Measurements from ENCODE around the gene ACTR1A. TPM values are rescaled to one million over a fixed set of nuclear protein-coding genes. Genes with fewer than 3 reads are reported as not detected.

The ACTR1A gene
- total and polyA plus RNA-seq, 9 of the 15 experiments (the other 6 are each of a cell fraction or from before 2014, with no cell fraction given): 36.3 to 77.2 (median 49.6) TPM

DNA sequence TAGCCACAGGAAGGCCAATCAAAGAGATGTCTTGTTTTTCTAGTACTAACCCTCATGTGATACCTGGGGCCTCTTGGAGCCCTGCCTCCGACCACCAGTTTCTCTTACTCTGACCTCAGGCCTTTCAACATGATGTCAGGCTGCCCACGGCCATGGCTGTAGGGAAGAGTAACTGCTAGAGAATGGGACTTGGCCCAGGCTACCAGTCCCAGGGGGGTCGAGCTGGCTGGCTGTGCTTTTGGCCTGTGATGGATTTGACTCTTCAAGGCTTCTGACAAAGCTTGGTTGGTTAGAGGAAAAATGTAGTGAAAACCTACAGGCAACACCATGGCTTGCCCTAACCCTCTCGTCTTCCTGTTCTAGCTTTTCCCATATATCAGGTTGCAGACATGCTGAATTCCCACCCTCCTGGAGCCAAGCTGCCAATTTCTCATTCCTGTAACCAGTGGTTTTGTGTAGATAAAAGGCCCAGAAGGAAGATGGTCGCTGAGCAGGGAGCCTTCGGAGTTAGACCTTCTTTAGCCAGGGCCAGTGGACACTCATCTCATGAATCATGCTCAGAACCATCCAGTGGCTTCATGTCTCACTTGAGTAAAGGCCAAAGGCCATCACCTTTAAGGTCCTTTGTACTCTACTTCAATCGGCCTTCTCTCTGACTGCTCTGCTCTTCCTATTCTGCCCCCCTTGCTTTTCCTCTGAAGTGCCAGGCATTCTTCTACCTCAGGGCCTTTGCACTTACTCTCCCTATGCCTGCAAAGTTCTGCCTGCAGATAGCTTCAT, 20.9 kb upstream of the ACTR1A start:
- H3K4me1 ChIP-seq (replicated peaks in 1 of 2; ENCODE audit: control insufficient read depth in 2 of 2, insufficient read depth in 2 of 2, low read length in 2 of 2): peaks cover 0 to 10% of the 10 kb centered on the region in 2 experiments; a peak in 4 of 5 replicates
- H2AFZ ChIP-seq (ENCODE audit: low read depth, low read length): no peak overlapping the region
- H3K9ac ChIP-seq (ENCODE audit: insufficient read depth in 1 of 2, low read depth in 2 of 2, low read length in 2 of 2): no peak overlapping the region
- H4K20me1 ChIP-seq (replicated peaks; ENCODE audit: control insufficient read depth, insufficient read depth, low read length): no peaks in the 10 kb centered on the region
- H3K27me3 ChIP-seq (ENCODE audit: control insufficient read depth in 2 of 2, insufficient read depth in 2 of 2, low read length in 2 of 2): no peaks in the 10 kb centered on the region
- H3K4me3 ChIP-seq: no peak overlapping the region
- H3K27ac ChIP-seq (ENCODE audit: extremely low read depth, low read depth, low read length): no peak overlapping the region
- H3K9me3 ChIP-seq (replicated peaks; ENCODE audit: control insufficient read depth, insufficient read depth, low read depth, low read length): no peaks in the 10 kb centered on the region
- in situ Hi-C loops (cut with MboI): loop anchor here (25.0 kb wide), 1 partner anchor 686 kb away; the partner anchor contains the start of gene KCNIP2
- no peak overlapping the region for H3K4me2 ChIP-seq (ENCODE audit: insufficient read depth, low read length)
- FAIRE-seq (no peak), ATAC-seq (peak; percentile 32; the same call in 1 of the 3 replicates), DNase-seq (ENCODE audit: extremely low read depth in 1 of 4, low spot score in 3 of 4) (peak in 1 of 4 experiments; percentile 18)
- intact Hi-C loops (cut with micrococcal nuclease): no loop called here
- no TSS peak for BruUV-seq (replicated peaks)
- 35% methylated on average over 7 of the region's 7 CpGs for WGBS (ENCODE audit: insufficient coverage, low coverage, missing lambda C conversion rate)
- TF ChIP-seq, protein P1, sequence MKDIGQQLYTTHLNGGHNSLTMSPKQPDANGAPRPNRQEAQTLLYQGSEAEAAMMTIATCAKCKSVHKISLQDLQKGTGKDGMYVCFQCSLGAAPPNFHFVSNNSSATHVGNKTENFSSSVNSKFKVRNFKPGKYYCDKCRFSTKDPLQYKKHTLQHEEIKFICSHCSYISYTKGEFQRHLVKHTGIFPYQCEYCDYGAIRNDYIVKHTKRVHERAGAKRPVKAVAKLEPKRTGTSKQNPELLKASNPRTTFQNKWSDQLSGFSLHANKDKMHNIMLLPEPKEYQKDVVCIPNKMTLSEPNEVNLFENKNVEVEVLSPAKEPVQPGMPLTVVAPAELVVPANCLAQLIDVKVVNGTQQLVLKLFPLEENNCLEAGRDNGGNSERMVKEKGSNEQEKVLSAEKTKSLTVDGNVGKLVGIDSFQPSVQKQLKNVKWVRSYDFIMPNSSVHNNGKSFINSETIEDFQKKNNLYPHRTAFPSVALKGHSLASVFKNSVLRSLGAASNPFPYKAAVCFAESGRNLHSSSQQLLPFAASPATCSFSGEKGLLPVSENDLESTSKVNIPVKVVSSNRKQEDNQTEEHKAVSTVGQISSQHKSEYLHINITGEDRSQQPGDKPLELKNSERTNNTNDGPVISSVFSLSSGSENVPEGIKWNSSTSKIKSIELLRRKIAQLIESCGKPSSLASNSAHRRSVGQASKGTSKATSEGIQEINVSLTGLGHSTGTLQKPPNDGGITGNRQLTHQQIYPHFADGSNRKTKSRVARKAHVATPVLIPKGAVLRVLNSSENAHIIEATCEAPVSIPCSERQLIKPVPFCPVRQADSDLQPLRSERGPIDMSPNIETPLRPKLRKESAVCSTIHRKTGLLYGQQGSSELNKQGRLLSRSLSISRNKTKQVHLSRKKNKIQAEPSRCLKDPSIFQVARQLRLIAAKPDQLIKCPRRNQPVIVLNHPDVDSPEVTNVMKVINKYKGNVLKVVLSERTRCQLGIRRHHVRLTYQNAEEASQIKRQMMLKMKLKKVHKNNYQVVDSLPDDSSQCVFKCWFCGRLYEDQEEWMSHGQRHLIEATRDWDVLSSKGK (CRISPR knock-in tag; IDR thresholded peaks at IDR 0.05): no peak
- TF ChIP-seq HDGF (IDR thresholded peaks at IDR 0.05) (no peak), ZNF274 (IDR thresholded peaks at IDR 0.05; ENCODE audit: borderline replicate concordance, low read depth, low read length) (no peak), SNRNP70 (optimal IDR thresholded peaks at IDR 0.05; ENCODE audit: low read depth, low read length) (no peak), MIER1 (IDR thresholded peaks at IDR 0.05; ENCODE audit: low read depth) (no peak), CBFB (CRISPR knock-in tag; IDR thresholded peaks at IDR 0.05) (no peak), CREB1 (IDR thresholded peaks at IDR 0.05) (no peak), CREB1 (CRISPR knock-in tag; IDR thresholded peaks at IDR 0.05) (no peak), RBM25 (IDR thresholded peaks at IDR 0.05; ENCODE audit: low read depth, low read length, severe bottlenecking) (peak; percentile 71), ZNF217 (CRISPR knock-in tag; IDR thresholded peaks at IDR 0.05) (no peak), FOSL1 (tag; conservative IDR thresholded peaks at IDR 0.05) (0 out of 2 replicates have a peak, but pooled peaks have one; percentile 23)
- TF ChIP-seq, protein P2, sequence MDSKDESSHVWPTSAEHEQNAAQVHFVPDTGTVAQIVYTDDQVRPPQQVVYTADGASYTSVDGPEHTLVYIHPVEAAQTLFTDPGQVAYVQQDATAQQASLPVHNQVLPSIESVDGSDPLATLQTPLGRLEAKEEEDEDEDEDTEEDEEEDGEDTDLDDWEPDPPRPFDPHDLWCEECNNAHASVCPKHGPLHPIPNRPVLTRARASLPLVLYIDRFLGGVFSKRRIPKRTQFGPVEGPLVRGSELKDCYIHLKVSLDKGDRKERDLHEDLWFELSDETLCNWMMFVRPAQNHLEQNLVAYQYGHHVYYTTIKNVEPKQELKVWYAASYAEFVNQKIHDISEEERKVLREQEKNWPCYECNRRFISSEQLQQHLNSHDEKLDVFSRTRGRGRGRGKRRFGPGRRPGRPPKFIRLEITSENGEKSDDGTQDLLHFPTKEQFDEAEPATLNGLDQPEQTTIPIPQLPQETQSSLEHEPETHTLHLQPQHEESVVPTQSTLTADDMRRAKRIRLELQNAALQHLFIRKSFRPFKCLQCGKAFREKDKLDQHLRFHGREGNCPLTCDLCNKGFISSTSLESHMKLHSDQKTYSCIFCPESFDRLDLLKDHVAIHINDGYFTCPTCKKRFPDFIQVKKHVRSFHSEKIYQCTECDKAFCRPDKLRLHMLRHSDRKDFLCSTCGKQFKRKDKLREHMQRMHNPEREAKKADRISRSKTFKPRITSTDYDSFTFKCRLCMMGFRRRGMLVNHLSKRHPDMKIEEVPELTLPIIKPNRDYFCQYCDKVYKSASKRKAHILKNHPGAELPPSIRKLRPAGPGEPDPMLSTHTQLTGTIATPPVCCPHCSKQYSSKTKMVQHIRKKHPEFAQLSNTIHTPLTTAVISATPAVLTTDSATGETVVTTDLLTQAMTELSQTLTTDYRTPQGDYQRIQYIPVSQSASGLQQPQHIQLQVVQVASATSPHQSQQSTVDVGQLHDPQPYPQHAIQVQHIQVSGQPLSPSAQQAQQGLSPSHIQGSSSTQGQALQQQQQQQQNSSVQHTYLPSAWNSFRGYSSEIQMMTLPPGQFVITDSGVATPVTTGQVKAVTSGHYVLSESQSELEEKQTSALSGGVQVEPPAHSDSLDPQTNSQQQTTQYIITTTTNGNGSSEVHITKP (IDR thresholded peaks at IDR 0.05; ENCODE audit: partially characterized antibody): no peak
- H3K9me1 ChIP-seq (ENCODE audit: control insufficient read depth, insufficient read depth, low read length): peaks cover 2% of the 10 kb centered on the region
- H3K79me2 ChIP-seq (ENCODE audit: control insufficient read depth, insufficient read depth, low read length): no peaks in the 10 kb centered on the region
- H3K36me3 ChIP-seq (ENCODE audit: control insufficient read depth, insufficient read depth, low read length): no peaks in the 10 kb centered on the region; the same call in 2 of the 3 replicates
- ChIA-PET POLR2A (interaction anchor here (0.7 to 1.3 kb wide), 3 partner anchors 11 to 263 kb away, joined by 3 read pairs; no protein-coding TSS in a partner anchor), CTCF (ENCODE audit: low intra/inter-chr PET ratio) (no interaction called here)
